Measurements from ENCODE around the gene CASKIN2. TPM values are rescaled to one million over a fixed set of nuclear protein-coding genes. Genes with fewer than 3 reads are reported as not detected.

The CASKIN2 gene
- total RNA-seq, 1 donor from 2014 or later, result 5.7 TPM

- Histone ChIP-seq H3K9ac (no peak overlapping the region), H3K27ac (no peak overlapping the region), H2AFZ (replicated peaks) (no peak overlapping the region), H3K4me3 (no peak overlapping the region), H3K36me3 (no peaks in the 10 kb centered on the region), H3K27me3 (no peaks in the 10 kb centered on the region), H3K79me2 (ENCODE audit: low read depth) (no peaks in the 10 kb centered on the region), H4K20me1 (ENCODE audit: low read depth) (no peaks in the 10 kb centered on the region), H3F3A (ENCODE audit: low read depth) (no peaks in the 10 kb centered on the region), H3K4me2 (no peak overlapping the region), H3K4me1 (no peaks in the 10 kb centered on the region), H3K9me3 (ENCODE audit: low read depth) (no peaks in the 10 kb centered on the region)
- no peaks in the 10 kb centered on the region for H3K27me3 Mint-ChIP-seq (ENCODE audit: insufficient read depth, low read depth)
- no peak for TF ChIP-seq EZH2 (IDR thresholded peaks at IDR 0.05)
- TF ChIP-seq, protein P1, sequence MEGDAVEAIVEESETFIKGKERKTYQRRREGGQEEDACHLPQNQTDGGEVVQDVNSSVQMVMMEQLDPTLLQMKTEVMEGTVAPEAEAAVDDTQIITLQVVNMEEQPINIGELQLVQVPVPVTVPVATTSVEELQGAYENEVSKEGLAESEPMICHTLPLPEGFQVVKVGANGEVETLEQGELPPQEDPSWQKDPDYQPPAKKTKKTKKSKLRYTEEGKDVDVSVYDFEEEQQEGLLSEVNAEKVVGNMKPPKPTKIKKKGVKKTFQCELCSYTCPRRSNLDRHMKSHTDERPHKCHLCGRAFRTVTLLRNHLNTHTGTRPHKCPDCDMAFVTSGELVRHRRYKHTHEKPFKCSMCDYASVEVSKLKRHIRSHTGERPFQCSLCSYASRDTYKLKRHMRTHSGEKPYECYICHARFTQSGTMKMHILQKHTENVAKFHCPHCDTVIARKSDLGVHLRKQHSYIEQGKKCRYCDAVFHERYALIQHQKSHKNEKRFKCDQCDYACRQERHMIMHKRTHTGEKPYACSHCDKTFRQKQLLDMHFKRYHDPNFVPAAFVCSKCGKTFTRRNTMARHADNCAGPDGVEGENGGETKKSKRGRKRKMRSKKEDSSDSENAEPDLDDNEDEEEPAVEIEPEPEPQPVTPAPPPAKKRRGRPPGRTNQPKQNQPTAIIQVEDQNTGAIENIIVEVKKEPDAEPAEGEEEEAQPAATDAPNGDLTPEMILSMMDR (IDR thresholded peaks at IDR 0.05), result no peak
- TF ChIP-seq EZH2phosphoT487 (IDR thresholded peaks at IDR 0.05), result no peak
- H3K9me3 Mint-ChIP-seq, result no peaks in the 10 kb centered on the region
- peaks cover 2% of the 10 kb centered on the region for H3K36me3 Mint-ChIP-seq
- no peak overlapping the region for H3K4me3 Mint-ChIP-seq
- no peak for DNase-seq (ENCODE audit: low spot score)
- no peak overlapping the region for H3K27ac Mint-ChIP-seq
- H3K4me1 Mint-ChIP-seq, result peaks cover 9% of the 10 kb centered on the region
These were observed 65.1 kb downstream of the CASKIN2 start for GRCh38 chr17:75450270-75450669.

Small RNA genes within 50 kb of the gene (microRNA-seq; reads per million reads assigned to microRNA genes)
- not detected for gene MIR6785

Other genes with a start within 250 kb of the CASKIN2 start
- gene MIF4GD, start 244.3 kb downstream of the CASKIN2 start, total RNA-seq (ENCODE audit: low replicate concordance), result 17.7 and 27.5 TPM in 2 replicates
- gene SLC25A19, start 226.1 kb downstream of the CASKIN2 start, total RNA-seq (ENCODE audit: low replicate concordance), result 5.2 and 10.4 TPM in 2 replicates
- 71.0 and 72.5 TPM in 2 replicates for gene GRB2, start 109.9 kb downstream of the CASKIN2 start, total RNA-seq (ENCODE audit: low replicate concordance)
- 23.6 and 96.8 TPM in 2 replicates for gene TMEM94, start 58.9 kb downstream of the CASKIN2 start, total RNA-seq (ENCODE audit: low replicate concordance)
- gene TSEN54, start 991 bp upstream of the CASKIN2 start, total RNA-seq (ENCODE audit: low replicate concordance), result 20.5 and 47.8 TPM in 2 replicates
- 16.6 and 60.2 TPM in 2 replicates for gene LLGL2, start 10.2 kb upstream of the CASKIN2 start, total RNA-seq (ENCODE audit: low replicate concordance)
- gene MYO15B, start 72.3 kb upstream of the CASKIN2 start, total RNA-seq (ENCODE audit: low replicate concordance), result 10.2 and 17.1 TPM in 2 replicates
- not detected in 2 replicates for gene SMIM5, start 117.9 kb upstream of the CASKIN2 start, total RNA-seq (ENCODE audit: low replicate concordance)
- 22.7 and 27.3 TPM in 2 replicates for gene RECQL5, start 151.6 kb upstream of the CASKIN2 start, total RNA-seq (ENCODE audit: low replicate concordance)
- 72.9 and 75.8 TPM in 2 replicates for gene SAP30BP, start 151.8 kb upstream of the CASKIN2 start, total RNA-seq (ENCODE audit: low replicate concordance)
- 1.1 TPM in 1 of 2 replicates, not detected in the other for gene ITGB4, start 205.9 kb upstream of the CASKIN2 start, total RNA-seq (ENCODE audit: low replicate concordance)
- gene GALK1, start 249.7 kb upstream of the CASKIN2 start, total RNA-seq (ENCODE audit: low replicate concordance), result 6.5 and 27.3 TPM in 2 replicates

Measured in neural progenitor cell (in vitro differentiated cells).